ENCODE measurements around the gene CRHR1.

DNA sequence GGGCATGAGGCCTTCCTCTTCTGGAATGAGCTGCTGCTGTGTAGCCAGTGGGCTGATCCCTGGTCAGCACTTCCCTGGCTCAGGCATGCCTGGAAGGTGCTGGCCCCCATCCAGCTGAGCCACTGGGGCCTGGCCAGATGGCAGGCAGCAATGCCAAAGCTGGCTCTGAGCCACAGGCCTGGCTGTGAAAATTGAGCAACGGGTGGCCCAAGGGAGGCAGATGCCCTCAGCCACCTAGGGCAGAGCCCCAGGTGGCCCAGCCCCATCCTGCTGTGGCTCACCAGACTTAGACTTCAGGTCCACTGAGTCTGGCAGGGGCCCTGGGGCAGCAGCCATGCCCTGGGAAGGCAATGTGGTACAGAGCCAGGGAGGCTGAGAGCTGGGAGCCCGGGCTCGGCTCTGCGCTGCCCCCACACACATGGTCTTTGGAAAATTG is 8.5 kb upstream of the CRHR1 start:
- TF ChIP-seq, protein P1, sequence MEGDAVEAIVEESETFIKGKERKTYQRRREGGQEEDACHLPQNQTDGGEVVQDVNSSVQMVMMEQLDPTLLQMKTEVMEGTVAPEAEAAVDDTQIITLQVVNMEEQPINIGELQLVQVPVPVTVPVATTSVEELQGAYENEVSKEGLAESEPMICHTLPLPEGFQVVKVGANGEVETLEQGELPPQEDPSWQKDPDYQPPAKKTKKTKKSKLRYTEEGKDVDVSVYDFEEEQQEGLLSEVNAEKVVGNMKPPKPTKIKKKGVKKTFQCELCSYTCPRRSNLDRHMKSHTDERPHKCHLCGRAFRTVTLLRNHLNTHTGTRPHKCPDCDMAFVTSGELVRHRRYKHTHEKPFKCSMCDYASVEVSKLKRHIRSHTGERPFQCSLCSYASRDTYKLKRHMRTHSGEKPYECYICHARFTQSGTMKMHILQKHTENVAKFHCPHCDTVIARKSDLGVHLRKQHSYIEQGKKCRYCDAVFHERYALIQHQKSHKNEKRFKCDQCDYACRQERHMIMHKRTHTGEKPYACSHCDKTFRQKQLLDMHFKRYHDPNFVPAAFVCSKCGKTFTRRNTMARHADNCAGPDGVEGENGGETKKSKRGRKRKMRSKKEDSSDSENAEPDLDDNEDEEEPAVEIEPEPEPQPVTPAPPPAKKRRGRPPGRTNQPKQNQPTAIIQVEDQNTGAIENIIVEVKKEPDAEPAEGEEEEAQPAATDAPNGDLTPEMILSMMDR (conservative IDR thresholded peaks at IDR 0.05; ENCODE audit: low read depth, low read length): no peak
- TF ChIP-seq MXI1 (IDR thresholded peaks at IDR 0.05; ENCODE audit: borderline replicate concordance, low read depth, low read length): no peak
- TF ChIP-seq POLR2A (IDR thresholded peaks at IDR 0.05; ENCODE audit: low read depth, low read length): no peak
- TF ChIP-seq RFX5 (IDR thresholded peaks at IDR 0.05; ENCODE audit: low read depth, low read length): no peak
- no peak for TF ChIP-seq SMC3 (IDR thresholded peaks at IDR 0.05; ENCODE audit: low read depth, low read length)
- TF ChIP-seq RAD21 (IDR thresholded peaks at IDR 0.05; ENCODE audit: low read length): no peak
- TF ChIP-seq MAFK (IDR thresholded peaks at IDR 0.05; ENCODE audit: low read depth, low read length): no peak
- no peak for TF ChIP-seq CEBPB (IDR thresholded peaks at IDR 0.05; ENCODE audit: low read depth, low read length)
- no peak for TF ChIP-seq BHLHE40 (IDR thresholded peaks at IDR 0.05; ENCODE audit: low read depth, low read length)
